ENCODE results near the gene SOHLH1.

DNA sequence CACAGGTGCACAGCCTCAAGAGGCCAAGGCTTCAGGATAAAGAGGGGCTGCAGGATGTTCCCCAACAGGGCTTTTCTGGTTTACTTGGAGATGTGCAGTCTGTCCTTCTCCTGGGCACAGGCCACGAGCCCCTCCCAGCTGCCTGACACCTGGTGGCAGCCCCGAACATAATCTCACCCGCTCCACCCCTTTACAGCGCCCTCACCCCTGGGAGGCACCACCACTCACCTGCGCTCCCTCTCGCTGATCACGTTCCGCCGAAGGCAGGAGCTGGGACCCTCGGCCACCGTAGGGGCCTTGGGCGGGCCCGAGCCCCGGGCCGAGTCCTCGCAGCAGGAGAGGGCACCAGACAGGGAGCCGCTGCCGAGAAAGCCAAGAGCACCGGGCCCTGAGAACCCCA is 514 bp downstream of the SOHLH1 start:
- TF ChIP-seq, protein P1, sequence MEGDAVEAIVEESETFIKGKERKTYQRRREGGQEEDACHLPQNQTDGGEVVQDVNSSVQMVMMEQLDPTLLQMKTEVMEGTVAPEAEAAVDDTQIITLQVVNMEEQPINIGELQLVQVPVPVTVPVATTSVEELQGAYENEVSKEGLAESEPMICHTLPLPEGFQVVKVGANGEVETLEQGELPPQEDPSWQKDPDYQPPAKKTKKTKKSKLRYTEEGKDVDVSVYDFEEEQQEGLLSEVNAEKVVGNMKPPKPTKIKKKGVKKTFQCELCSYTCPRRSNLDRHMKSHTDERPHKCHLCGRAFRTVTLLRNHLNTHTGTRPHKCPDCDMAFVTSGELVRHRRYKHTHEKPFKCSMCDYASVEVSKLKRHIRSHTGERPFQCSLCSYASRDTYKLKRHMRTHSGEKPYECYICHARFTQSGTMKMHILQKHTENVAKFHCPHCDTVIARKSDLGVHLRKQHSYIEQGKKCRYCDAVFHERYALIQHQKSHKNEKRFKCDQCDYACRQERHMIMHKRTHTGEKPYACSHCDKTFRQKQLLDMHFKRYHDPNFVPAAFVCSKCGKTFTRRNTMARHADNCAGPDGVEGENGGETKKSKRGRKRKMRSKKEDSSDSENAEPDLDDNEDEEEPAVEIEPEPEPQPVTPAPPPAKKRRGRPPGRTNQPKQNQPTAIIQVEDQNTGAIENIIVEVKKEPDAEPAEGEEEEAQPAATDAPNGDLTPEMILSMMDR (IDR thresholded peaks at IDR 0.05; ENCODE audit: low read length) = no peak
- TF ChIP-seq EZH2phosphoT487 (IDR thresholded peaks at IDR 0.05; ENCODE audit: low read length) = no peak
